Esophagus squamous epithelium (tissue), 4 donors: ENCODE results near the gene NLRC5.

Experiments used
- POLR2A ChIP-seq, 4 donors: fragments of 450-650 bp; IDR thresholded peaks; one replicate each; pipeline ENCODE4 v1.6.1; 2017; ENCODE audit warnings: antibody characterized with exemption in 4 of 4, mild to moderate bottlenecking in 4 of 4, moderate library complexity in 3 of 4
- TF ChIP-seq, protein P1 (sequence below), 6 experiments: fragments of 450-650 bp in 4 of 6; fragments of 200-600 bp in 2 of 6; sonication (generic) in 2 of 6; IDR thresholded peaks; one replicate each; pipeline ENCODE4 v1.5.1; 2016 to 2019; ENCODE audit warnings: antibody characterized with exemption in 6 of 6, mild to moderate bottlenecking in 4 of 6, moderate library complexity in 4 of 6

DNA sequence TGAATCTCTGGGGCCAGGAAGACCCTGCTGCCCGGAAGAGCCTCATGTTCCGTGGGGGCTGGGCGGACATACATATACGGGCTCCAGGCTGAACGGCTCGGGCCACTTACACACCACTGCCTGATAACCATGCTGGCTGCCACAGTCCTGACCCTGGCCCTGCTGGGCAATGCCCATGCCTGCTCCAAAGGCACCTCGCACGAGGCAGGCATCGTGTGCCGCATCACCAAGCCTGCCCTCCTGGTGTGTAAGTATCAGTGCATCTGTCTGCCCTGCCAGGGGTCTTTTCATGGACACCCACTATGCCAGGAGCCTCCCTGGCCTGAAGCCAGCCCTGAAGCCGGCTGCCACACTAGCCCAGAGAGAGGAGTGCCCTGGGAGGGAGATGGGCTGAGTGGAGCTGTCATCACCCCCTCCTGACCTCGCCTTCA, 27.5 kb upstream of the NLRC5 start, which contains the start of gene CETP:
- TF ChIP-seq, protein P1, sequence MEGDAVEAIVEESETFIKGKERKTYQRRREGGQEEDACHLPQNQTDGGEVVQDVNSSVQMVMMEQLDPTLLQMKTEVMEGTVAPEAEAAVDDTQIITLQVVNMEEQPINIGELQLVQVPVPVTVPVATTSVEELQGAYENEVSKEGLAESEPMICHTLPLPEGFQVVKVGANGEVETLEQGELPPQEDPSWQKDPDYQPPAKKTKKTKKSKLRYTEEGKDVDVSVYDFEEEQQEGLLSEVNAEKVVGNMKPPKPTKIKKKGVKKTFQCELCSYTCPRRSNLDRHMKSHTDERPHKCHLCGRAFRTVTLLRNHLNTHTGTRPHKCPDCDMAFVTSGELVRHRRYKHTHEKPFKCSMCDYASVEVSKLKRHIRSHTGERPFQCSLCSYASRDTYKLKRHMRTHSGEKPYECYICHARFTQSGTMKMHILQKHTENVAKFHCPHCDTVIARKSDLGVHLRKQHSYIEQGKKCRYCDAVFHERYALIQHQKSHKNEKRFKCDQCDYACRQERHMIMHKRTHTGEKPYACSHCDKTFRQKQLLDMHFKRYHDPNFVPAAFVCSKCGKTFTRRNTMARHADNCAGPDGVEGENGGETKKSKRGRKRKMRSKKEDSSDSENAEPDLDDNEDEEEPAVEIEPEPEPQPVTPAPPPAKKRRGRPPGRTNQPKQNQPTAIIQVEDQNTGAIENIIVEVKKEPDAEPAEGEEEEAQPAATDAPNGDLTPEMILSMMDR (IDR thresholded peaks at IDR 0.05): no peak
- TF ChIP-seq POLR2A (IDR thresholded peaks at IDR 0.05): no peak
